ENCODE measurements around the gene PSMB7.

Gene PSMB7

GRCh38 chr9:124394167-124394566, 21.1 kb downstream of the PSMB7 start:
- H3K18ac ChIP-seq (ENCODE audit: low read length): no peak overlapping the region
- H3K4me2 ChIP-seq (ENCODE audit: low read length): no peak overlapping the region
- H3K4me1 ChIP-seq (ENCODE audit: control insufficient read depth in 1 of 2, insufficient read depth in 2 of 2, low read length in 2 of 2): peaks cover 10 to 12% of the 10 kb centered on the region in 2 experiments
- H3K4me3 ChIP-seq (ENCODE audit: low read depth, low read length): no peak overlapping the region
- no peak overlapping the region for H3K23ac ChIP-seq (ENCODE audit: low read length)
- no peak for DNase-seq
- no peak overlapping the region for H2BK120ac ChIP-seq (ENCODE audit: insufficient read depth, low read length, poor library complexity)
- H4K12ac ChIP-seq (ENCODE audit: low read depth, low read length): no peak overlapping the region
- H2AFZ ChIP-seq (ENCODE audit: insufficient read depth, low read length, poor library complexity): no peak overlapping the region
- no CpG with 5 or more reads among the region's 2 CpGs for WGBS (ENCODE audit: extremely low coverage, insufficient coverage, insufficient read length)
- H3K27me3 ChIP-seq (ENCODE audit: insufficient read depth, low read length): no peaks in the 10 kb centered on the region
- H3K27ac ChIP-seq (ENCODE audit: low read depth, low read length): no peak overlapping the region
- no peak overlapping the region for H4K91ac ChIP-seq (ENCODE audit: low read depth, low read length)
- H3K9me3 ChIP-seq (ENCODE audit: insufficient read depth, low read depth, low read length): no peaks in the 10 kb centered on the region
- H3K79me2 ChIP-seq (ENCODE audit: control insufficient read depth, insufficient read depth, low read length, poor library complexity): peaks cover 5% of the 10 kb centered on the region
- H3K79me1 ChIP-seq (ENCODE audit: low read length): no peaks in the 10 kb centered on the region
- no peak overlapping the region for H3K14ac ChIP-seq (ENCODE audit: low read length)
- peaks cover 12 to 21% of the 10 kb centered on the region in 2 experiments for H3K36me3 ChIP-seq (ENCODE audit: control insufficient read depth in 1 of 2, insufficient read depth in 2 of 2, low read length in 2 of 2)
- no peak overlapping the region for H2BK12ac ChIP-seq (ENCODE audit: low read length)
- no peak overlapping the region for H2AK5ac ChIP-seq (ENCODE audit: low read length)
- no peak overlapping the region for H3K4ac ChIP-seq (ENCODE audit: low read depth, low read length)
- no peak overlapping the region for H3K9ac ChIP-seq (ENCODE audit: low read length)
- no peak overlapping the region for H4K8ac ChIP-seq (ENCODE audit: low read depth, low read length)
- no peak overlapping the region for H2BK5ac ChIP-seq (ENCODE audit: low read depth, low read length, poor library complexity)

- no CpG with 5 or more reads among the region's 9 CpGs for WGBS (ENCODE audit: extremely low coverage, insufficient coverage, insufficient read length)
- Histone ChIP-seq H3K4me1 (ENCODE audit: control insufficient read depth in 1 of 2, insufficient read depth in 2 of 2, low read length in 2 of 2) (peaks cover 10 to 12% of the 10 kb centered on the region in 2 experiments), H2AK5ac (ENCODE audit: low read length) (no peak overlapping the region), H3K79me2 (ENCODE audit: control insufficient read depth, insufficient read depth, low read length, poor library complexity) (peaks cover 6% of the 10 kb centered on the region), H3K9ac (ENCODE audit: low read length) (no peak overlapping the region), H4K12ac (ENCODE audit: low read depth, low read length) (no peak overlapping the region), H2BK120ac (ENCODE audit: insufficient read depth, low read length, poor library complexity) (no peak overlapping the region), H3K79me1 (ENCODE audit: low read length) (no peaks in the 10 kb centered on the region), H3K27me3 (ENCODE audit: insufficient read depth, low read length) (no peaks in the 10 kb centered on the region), H3K23ac (ENCODE audit: low read length) (no peak overlapping the region), H4K8ac (ENCODE audit: low read depth, low read length) (no peak overlapping the region), H3K14ac (ENCODE audit: low read length) (no peak overlapping the region), H3K4me2 (ENCODE audit: low read length) (no peak overlapping the region), H3K18ac (ENCODE audit: low read length) (no peak overlapping the region), H3K9me3 (ENCODE audit: insufficient read depth, low read depth, low read length) (no peaks in the 10 kb centered on the region), H3K4ac (ENCODE audit: low read depth, low read length) (peak overlapping the region; percentile 40), H2BK12ac (ENCODE audit: low read length) (no peak overlapping the region), H4K91ac (ENCODE audit: low read depth, low read length) (no peak overlapping the region), H3K36me3 (ENCODE audit: control insufficient read depth in 1 of 2, insufficient read depth in 2 of 2, low read length in 2 of 2) (peaks cover 12 to 21% of the 10 kb centered on the region in 2 experiments), H3K4me3 (ENCODE audit: low read depth, low read length) (no peak overlapping the region), H3K27ac (ENCODE audit: low read depth, low read length) (no peak overlapping the region), H2BK5ac (ENCODE audit: low read depth, low read length, poor library complexity) (no peak overlapping the region), H2AFZ (ENCODE audit: insufficient read depth, low read length, poor library complexity) (no peak overlapping the region)
- DNase-seq: peak; percentile 59 to 64
These were observed 22.3 kb downstream of the PSMB7 start for GRCh38 chr9:124392871-124393460.

- peaks cover 12 to 21% of the 10 kb centered on the region in 2 experiments for H3K36me3 ChIP-seq (ENCODE audit: control insufficient read depth in 1 of 2, insufficient read depth in 2 of 2, low read length in 2 of 2)
- H3K79me1 ChIP-seq (ENCODE audit: low read length): no peaks in the 10 kb centered on the region
- peaks cover 10 to 12% of the 10 kb centered on the region in 2 experiments for H3K4me1 ChIP-seq (ENCODE audit: control insufficient read depth in 1 of 2, insufficient read depth in 2 of 2, low read length in 2 of 2)
- H3K18ac ChIP-seq (ENCODE audit: low read length): peak overlapping the region; percentile 73
- peaks cover 6% of the 10 kb centered on the region for H3K79me2 ChIP-seq (ENCODE audit: control insufficient read depth, insufficient read depth, low read length, poor library complexity)
- H3K23ac ChIP-seq (ENCODE audit: low read length): no peak overlapping the region
- no peak overlapping the region for H3K9ac ChIP-seq (ENCODE audit: low read length)
- no peak overlapping the region for H2BK5ac ChIP-seq (ENCODE audit: low read depth, low read length, poor library complexity)
- no peak overlapping the region for H3K4me3 ChIP-seq (ENCODE audit: low read depth, low read length)
- no peak overlapping the region for H4K12ac ChIP-seq (ENCODE audit: low read depth, low read length)
- no peaks in the 10 kb centered on the region for H3K27me3 ChIP-seq (ENCODE audit: insufficient read depth, low read length)
- H2BK12ac ChIP-seq (ENCODE audit: low read length): no peak overlapping the region
- no peak overlapping the region for H2AK5ac ChIP-seq (ENCODE audit: low read length)
- no peak overlapping the region for H3K27ac ChIP-seq (ENCODE audit: low read depth, low read length)
- no CpG with 5 or more reads among the region's 12 CpGs for WGBS (ENCODE audit: extremely low coverage, insufficient coverage, insufficient read length)
- DNase-seq: peak in 1 of 2 donors; percentile 11
- H3K4ac ChIP-seq (ENCODE audit: low read depth, low read length): peak overlapping the region; percentile 31
- no peak overlapping the region for H4K91ac ChIP-seq (ENCODE audit: low read depth, low read length)
- no peak overlapping the region for H3K14ac ChIP-seq (ENCODE audit: low read length)
- H2AFZ ChIP-seq (ENCODE audit: insufficient read depth, low read length, poor library complexity): no peak overlapping the region
- H3K9me3 ChIP-seq (ENCODE audit: insufficient read depth, low read depth, low read length): no peaks in the 10 kb centered on the region
- H4K8ac ChIP-seq (ENCODE audit: low read depth, low read length): no peak overlapping the region
- H3K4me2 ChIP-seq (ENCODE audit: low read length): no peak overlapping the region
- no peak overlapping the region for H2BK120ac ChIP-seq (ENCODE audit: insufficient read depth, low read length, poor library complexity)
These were observed 22.9 kb downstream of the PSMB7 start for GRCh38 chr9:124392254-124392870.

- Histone ChIP-seq H3K79me2 (ENCODE audit: control insufficient read depth, insufficient read depth, low read length, poor library complexity) (peaks cover 6% of the 10 kb centered on the region), H4K8ac (ENCODE audit: low read depth, low read length) (no peak overlapping the region), H4K12ac (ENCODE audit: low read depth, low read length) (no peak overlapping the region), H3K18ac (ENCODE audit: low read length) (no peak overlapping the region), H3K36me3 (ENCODE audit: control insufficient read depth in 1 of 2, insufficient read depth in 2 of 2, low read length in 2 of 2) (peaks cover 9 to 14% of the 10 kb centered on the region in 2 experiments), H4K91ac (ENCODE audit: low read depth, low read length) (no peak overlapping the region), H3K23ac (ENCODE audit: low read length) (no peak overlapping the region), H2AK5ac (ENCODE audit: low read length) (no peak overlapping the region), H3K4ac (ENCODE audit: low read depth, low read length) (no peak overlapping the region), H2BK12ac (ENCODE audit: low read length) (no peak overlapping the region), H3K14ac (ENCODE audit: low read length) (no peak overlapping the region), H3K79me1 (ENCODE audit: low read length) (no peaks in the 10 kb centered on the region), H3K9me3 (ENCODE audit: insufficient read depth, low read depth, low read length) (no peaks in the 10 kb centered on the region), H2BK120ac (ENCODE audit: insufficient read depth, low read length, poor library complexity) (no peak overlapping the region), H3K4me2 (ENCODE audit: low read length) (no peak overlapping the region), H2BK5ac (ENCODE audit: low read depth, low read length, poor library complexity) (no peak overlapping the region), H3K27ac (ENCODE audit: low read depth, low read length) (no peak overlapping the region), H3K4me3 (ENCODE audit: low read depth, low read length) (no peak overlapping the region), H2AFZ (ENCODE audit: insufficient read depth, low read length, poor library complexity) (no peak overlapping the region), H3K9ac (ENCODE audit: low read length) (no peak overlapping the region), H3K27me3 (ENCODE audit: insufficient read depth, low read length) (no peaks in the 10 kb centered on the region), H3K4me1 (ENCODE audit: control insufficient read depth in 1 of 2, insufficient read depth in 2 of 2, low read length in 2 of 2) (peaks cover 10 to 12% of the 10 kb centered on the region in 2 experiments)
- no CpG with 5 or more reads among the region's 9 CpGs for WGBS (ENCODE audit: extremely low coverage, insufficient coverage, insufficient read length)
- no peak for DNase-seq
These were observed 24.2 kb downstream of the PSMB7 start for GRCh38 chr9:124390794-124391658.
